ENCODE measurements around the gene GPR137B.

Gene GPR137B

GRCh38 chr1:236129306-236129705 lies 13.0 kb upstream of the GPR137B start:
- no peak for TF ChIP-seq CTCF (conservative IDR thresholded peaks at IDR 0.05; ENCODE audit: low read length)
- no peak overlapping the region for H3K4me3 ChIP-seq (ENCODE audit: low read length)
- DNase-seq (ENCODE audit: low read depth) = no peak

GRCh38 chr1:236130372-236130771 lies 12.0 kb upstream of the GPR137B start:
- TF ChIP-seq CTCF (conservative IDR thresholded peaks at IDR 0.05; ENCODE audit: low read length) = no peak
- H3K4me3 ChIP-seq (ENCODE audit: low read length) = no peak overlapping the region
- no peak for DNase-seq (ENCODE audit: low read depth)

GRCh38 chr1:236131916-236132315 lies 10.4 kb upstream of the GPR137B start:
- no peak for TF ChIP-seq CTCF (conservative IDR thresholded peaks at IDR 0.05; ENCODE audit: low read length)
- H3K4me3 ChIP-seq (ENCODE audit: low read length) = no peak overlapping the region
- DNase-seq (ENCODE audit: low read depth) = no peak

- no peak for TF ChIP-seq CTCF (conservative IDR thresholded peaks at IDR 0.05; ENCODE audit: low read length)
- DNase-seq (ENCODE audit: low read depth) = no peak
- no peak overlapping the region for H3K4me3 ChIP-seq (ENCODE audit: low read length)
Measured at GRCh38 chr1:236132420-236133046, 9.8 kb upstream of the GPR137B start.

- no peak for TF ChIP-seq CTCF (conservative IDR thresholded peaks at IDR 0.05; ENCODE audit: low read length)
- H3K4me3 ChIP-seq (ENCODE audit: low read length) = no peak overlapping the region
- no peak for DNase-seq (ENCODE audit: low read depth)
Measured at GRCh38 chr1:236133339-236133738, 9.0 kb upstream of the GPR137B start.

GRCh38 chr1:236133802-236134201 lies 8.5 kb upstream of the GPR137B start:
- TF ChIP-seq CTCF (conservative IDR thresholded peaks at IDR 0.05; ENCODE audit: low read length) = no peak
- H3K4me3 ChIP-seq (ENCODE audit: low read length) = no peak overlapping the region
- no peak for DNase-seq (ENCODE audit: low read depth)

GRCh38 chr1:236137285-236137852 lies 5.0 kb upstream of the GPR137B start:
- no peak overlapping the region for H3K4me3 ChIP-seq (ENCODE audit: low read length)
- no peak for TF ChIP-seq CTCF (conservative IDR thresholded peaks at IDR 0.05; ENCODE audit: low read length)
- DNase-seq (ENCODE audit: low read depth) = no peak

Data from AG10803 (cell line).